ENCODE results near the gene HCST. TPM values are rescaled to one million over a fixed set of nuclear protein-coding genes. Genes with fewer than 3 reads are reported as not detected.
"Not testable (repeated sequence)": the region's sequence is repeated elsewhere in the genome, so short reads cannot be mapped to it uniquely, and the experiment has no call there.

HCST gene
- total and polyA plus RNA-seq, 2 donors, result 50.7 to 158 TPM

DNA sequence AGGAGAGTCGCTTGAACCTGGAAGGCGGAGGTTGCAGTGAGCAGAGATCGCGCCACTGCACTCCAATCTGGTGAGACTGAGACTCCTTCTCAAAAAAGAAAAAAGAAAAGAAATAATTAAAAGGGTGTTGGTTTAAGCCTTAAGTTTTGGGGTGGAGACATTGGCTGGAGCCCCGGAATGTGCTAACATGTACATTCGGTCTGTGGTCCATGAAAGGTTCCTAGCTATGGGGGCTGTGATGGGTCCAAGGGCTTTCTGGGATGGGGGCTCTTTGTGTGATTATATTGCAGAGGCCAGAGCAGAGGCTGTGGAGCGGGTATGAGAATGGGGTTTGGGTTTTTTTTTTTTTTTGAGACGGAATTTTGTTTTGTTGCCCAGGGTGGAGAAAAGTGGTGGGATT, 16.4 kb upstream of the HCST start:
- H3K27me3 ChIP-seq (ENCODE audit: control insufficient read depth in 2 of 2, insufficient read depth in 1 of 2, low read length in 1 of 2), result no peaks in the 10 kb centered on the region
- no peaks in the 10 kb centered on the region for H3K9me3 ChIP-seq (ENCODE audit: control insufficient read depth in 2 of 2, insufficient read depth in 1 of 2, low read length in 1 of 2)
- DNase-seq (ENCODE audit: low read depth in 6 of 9, low spot score in 9 of 9), result no peak
- no peak overlapping the region for H3K27ac ChIP-seq (ENCODE audit: low read depth in 1 of 2, low read length in 1 of 2)
- no peaks in the 10 kb centered on the region for H3K4me1 ChIP-seq (ENCODE audit: control insufficient read depth in 2 of 2, insufficient read depth in 2 of 2, low read length in 2 of 2)
- peaks cover 32 to 37% of the 10 kb centered on the region in 2 donors for H3K36me3 ChIP-seq (ENCODE audit: control insufficient read depth in 2 of 2, insufficient read depth in 2 of 2, low read length in 1 of 2)
- no peak overlapping the region for H3K4me3 ChIP-seq (ENCODE audit: low read length in 2 of 2)
- 96% methylated on average over 7 of the region's 8 CpGs for WGBS

DNA sequence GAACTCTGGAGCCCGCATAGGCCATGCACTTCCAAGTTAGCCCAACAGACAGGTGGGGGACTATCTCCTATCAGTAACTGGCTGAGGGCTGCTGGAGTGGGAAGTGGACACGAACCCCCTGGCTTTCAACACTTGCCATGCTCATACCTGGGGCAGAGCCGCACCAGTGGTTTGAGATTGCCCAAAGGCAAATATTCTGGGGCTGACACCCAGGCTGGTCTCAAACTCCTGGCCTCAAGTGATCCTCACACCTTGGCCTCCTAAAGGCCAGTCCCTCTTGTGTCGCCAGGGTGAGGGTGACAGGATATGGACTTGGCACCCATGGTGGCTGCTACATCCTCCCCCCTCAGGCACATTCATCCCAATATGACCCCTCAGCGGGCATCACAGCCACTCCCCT, 15.1 kb upstream of the HCST start:
- no peaks in the 10 kb centered on the region for H3K9me3 ChIP-seq (ENCODE audit: control insufficient read depth in 2 of 2, insufficient read depth in 1 of 2, low read length in 1 of 2)
- 98% methylated on average over 5 of the region's 5 CpGs for WGBS
- no peak for DNase-seq (ENCODE audit: low read depth in 6 of 9, low spot score in 9 of 9)
- H3K36me3 ChIP-seq (ENCODE audit: control insufficient read depth in 2 of 2, insufficient read depth in 2 of 2, low read length in 1 of 2), result peaks cover 34 to 41% of the 10 kb centered on the region in 2 donors
- no peaks in the 10 kb centered on the region for H3K27me3 ChIP-seq (ENCODE audit: control insufficient read depth in 2 of 2, insufficient read depth in 1 of 2, low read length in 1 of 2)
- H3K4me1 ChIP-seq (ENCODE audit: control insufficient read depth in 2 of 2, insufficient read depth in 2 of 2, low read length in 2 of 2), result no peaks in the 10 kb centered on the region
- H3K27ac ChIP-seq (ENCODE audit: low read depth in 1 of 2, low read length in 1 of 2), result no peak overlapping the region
- H3K4me3 ChIP-seq (ENCODE audit: low read length in 2 of 2), result no peak overlapping the region

DNA sequence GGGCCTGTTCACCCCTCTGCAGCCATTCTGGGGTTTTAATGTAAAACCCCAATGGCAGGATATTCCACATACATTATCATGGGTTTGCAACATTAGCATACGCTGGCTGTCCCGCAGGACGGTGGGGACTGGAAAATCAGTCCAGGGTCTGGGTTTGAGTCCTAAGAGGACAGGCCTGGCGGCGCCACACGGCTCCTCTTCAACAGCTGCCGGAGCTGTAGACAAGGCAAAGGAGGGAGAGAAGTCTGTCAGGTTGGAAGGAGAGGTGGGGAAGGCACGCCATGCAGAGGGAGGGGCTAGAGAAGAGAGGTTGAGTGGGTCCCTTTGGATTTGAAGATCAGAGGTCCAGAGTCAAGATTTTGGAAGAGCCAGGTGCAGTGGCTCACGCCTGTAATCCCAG, 13.9 kb upstream of the HCST start:
- H3K4me1 ChIP-seq (ENCODE audit: control insufficient read depth in 2 of 2, insufficient read depth in 2 of 2, low read length in 2 of 2), result no peaks in the 10 kb centered on the region
- no peak overlapping the region for H3K27ac ChIP-seq (ENCODE audit: low read depth in 1 of 2, low read length in 1 of 2)
- DNase-seq (ENCODE audit: low read depth in 6 of 9, low spot score in 9 of 9), result no peak
- no peaks in the 10 kb centered on the region for H3K9me3 ChIP-seq (ENCODE audit: control insufficient read depth in 2 of 2, insufficient read depth in 1 of 2, low read length in 1 of 2)
- WGBS, result 98% methylated on average over 9 of the region's 9 CpGs
- H3K36me3 ChIP-seq (ENCODE audit: control insufficient read depth in 2 of 2, insufficient read depth in 2 of 2, low read length in 1 of 2), result peaks cover 43 to 49% of the 10 kb centered on the region in 2 donors
- no peaks in the 10 kb centered on the region for H3K27me3 ChIP-seq (ENCODE audit: control insufficient read depth in 2 of 2, insufficient read depth in 1 of 2, low read length in 1 of 2)
- no peak overlapping the region for H3K4me3 ChIP-seq (ENCODE audit: low read length in 2 of 2)

DNA sequence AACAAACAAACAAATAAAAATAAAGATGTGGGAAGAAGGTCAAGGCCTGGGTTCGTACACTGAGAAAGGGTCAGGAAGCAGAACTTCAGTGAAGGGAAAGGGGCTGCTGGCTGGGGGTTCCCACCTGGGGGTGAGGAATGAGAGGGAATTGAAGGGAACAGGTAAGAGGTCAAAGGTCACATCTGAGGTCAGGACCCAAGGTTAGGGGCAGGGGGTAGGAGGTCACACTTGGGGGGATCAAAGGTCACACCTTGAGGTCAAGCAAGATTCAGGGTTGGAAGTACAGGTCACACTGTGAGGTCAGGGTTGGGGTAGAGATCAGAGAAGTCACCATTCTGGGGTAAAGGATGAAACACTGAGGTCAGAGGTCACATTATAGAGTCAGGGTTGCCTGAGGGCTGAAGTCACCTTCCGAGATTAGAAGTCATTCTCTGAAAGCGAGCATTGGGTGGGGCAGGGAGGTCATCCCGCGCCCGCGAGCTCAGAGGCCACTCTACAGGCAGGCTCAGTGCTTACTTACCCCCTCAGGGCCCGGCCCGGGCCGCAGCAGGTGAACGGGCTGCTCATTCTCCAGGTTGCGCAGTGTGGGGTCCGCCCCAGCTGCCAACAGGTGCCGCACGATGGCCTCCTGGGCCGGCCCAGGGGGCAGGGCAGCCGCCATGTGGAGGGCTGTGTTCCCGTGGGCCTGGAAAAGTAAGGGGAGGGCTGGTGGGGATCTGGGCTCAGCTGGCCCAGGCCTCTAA, 12.8 kb upstream of the HCST start:
- Histone ChIP-seq H3K4me1 (ENCODE audit: control insufficient read depth in 2 of 2, insufficient read depth in 2 of 2, low read length in 2 of 2) (no peaks in the 10 kb centered on the region), H3K9me3 (ENCODE audit: control insufficient read depth in 2 of 2, insufficient read depth in 1 of 2, low read length in 1 of 2) (no peaks in the 10 kb centered on the region), H3K27me3 (ENCODE audit: control insufficient read depth in 2 of 2, insufficient read depth in 1 of 2, low read length in 1 of 2) (no peaks in the 10 kb centered on the region), H3K36me3 (ENCODE audit: control insufficient read depth in 2 of 2, insufficient read depth in 2 of 2, low read length in 1 of 2) (peaks cover 52 to 57% of the 10 kb centered on the region in 2 donors), H3K4me3 (ENCODE audit: low read length in 2 of 2) (no peak overlapping the region), H3K27ac (ENCODE audit: low read depth in 1 of 2, low read length in 1 of 2) (no peak overlapping the region)
- no peak for DNase-seq (ENCODE audit: low read depth in 6 of 9, low spot score in 9 of 9)
- WGBS, result 99% methylated on average over 18 of the region's 18 CpGs

DNA sequence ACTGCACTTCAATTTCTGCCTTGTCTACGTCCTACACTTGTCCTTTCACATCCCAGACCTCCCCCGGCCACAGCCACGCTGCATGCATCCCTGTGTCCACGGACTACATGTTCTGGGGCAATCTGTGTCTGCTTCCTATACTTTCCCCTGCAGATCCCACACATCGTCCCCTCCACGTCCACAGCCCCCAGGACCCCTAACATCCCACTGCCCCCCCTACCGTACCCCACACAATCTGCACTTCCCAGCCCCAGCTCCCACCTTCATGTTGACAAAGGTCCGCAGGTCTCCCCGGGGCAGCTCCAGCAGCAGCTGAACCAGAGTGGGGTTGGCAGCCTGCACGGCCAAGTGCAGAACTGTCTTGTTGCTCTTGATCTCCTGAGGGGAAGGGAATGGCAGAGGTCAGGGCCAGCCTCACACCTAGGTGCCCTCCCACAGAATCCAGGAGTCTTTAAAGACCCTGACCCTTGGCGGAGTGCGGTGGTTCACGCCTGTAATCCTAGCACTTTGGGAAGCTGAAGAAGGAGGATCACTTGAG, 12.1 kb upstream of the HCST start:
- Histone ChIP-seq H3K36me3 (ENCODE audit: control insufficient read depth in 2 of 2, insufficient read depth in 2 of 2, low read length in 1 of 2) (peaks cover 55 to 61% of the 10 kb centered on the region in 2 donors), H3K27me3 (ENCODE audit: control insufficient read depth in 2 of 2, insufficient read depth in 1 of 2, low read length in 1 of 2) (no peaks in the 10 kb centered on the region), H3K4me3 (ENCODE audit: low read length in 2 of 2) (no peak overlapping the region), H3K27ac (ENCODE audit: low read depth in 1 of 2, low read length in 1 of 2) (no peak overlapping the region), H3K4me1 (ENCODE audit: control insufficient read depth in 2 of 2, insufficient read depth in 2 of 2, low read length in 2 of 2) (no peaks in the 10 kb centered on the region), H3K9me3 (ENCODE audit: control insufficient read depth in 2 of 2, insufficient read depth in 1 of 2, low read length in 1 of 2) (no peaks in the 10 kb centered on the region)
- no peak for DNase-seq (ENCODE audit: low read depth in 6 of 9, low spot score in 9 of 9)
- 97% methylated on average over 13 of the region's 13 CpGs for WGBS

DNA sequence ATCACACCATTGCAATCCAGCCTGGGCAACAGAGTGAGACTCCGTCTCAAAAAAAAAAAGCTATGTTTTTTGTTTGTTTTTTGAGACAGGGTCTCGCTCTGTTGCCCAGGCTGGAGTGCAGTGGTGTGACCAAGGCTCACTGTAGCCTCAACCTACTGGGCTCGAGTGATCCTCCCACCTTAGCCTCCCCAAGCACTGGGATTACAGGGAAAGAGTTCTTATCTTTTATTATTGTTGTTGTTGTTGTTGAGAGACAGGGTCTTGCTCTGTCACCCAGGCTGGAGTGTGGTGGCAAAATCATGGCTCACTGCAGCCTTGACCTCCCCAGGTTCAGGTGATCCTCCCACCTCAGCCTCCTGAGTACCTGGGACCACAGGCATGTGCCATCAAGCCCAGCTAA, 10.5 kb upstream of the HCST start:
- H3K27ac ChIP-seq (ENCODE audit: low read depth in 1 of 2, low read length in 1 of 2); H3K27me3 ChIP-seq (ENCODE audit: control insufficient read depth in 2 of 2, insufficient read depth in 1 of 2, low read length in 1 of 2); H3K4me3 ChIP-seq (ENCODE audit: low read length in 2 of 2); H3K4me1 ChIP-seq (ENCODE audit: control insufficient read depth in 2 of 2, insufficient read depth in 2 of 2, low read length in 2 of 2); DNase-seq (ENCODE audit: low read depth in 6 of 9, low spot score in 9 of 9); H3K9me3 ChIP-seq (ENCODE audit: control insufficient read depth in 2 of 2, insufficient read depth in 1 of 2, low read length in 1 of 2): not testable (repeated sequence)
- H3K36me3 ChIP-seq (ENCODE audit: control insufficient read depth in 2 of 2, insufficient read depth in 2 of 2, low read length in 1 of 2), result peaks cover 70 to 71% of the 10 kb centered on the region in 2 donors
- WGBS, result 99% methylated on average over 3 of the region's 3 CpGs

DNA sequence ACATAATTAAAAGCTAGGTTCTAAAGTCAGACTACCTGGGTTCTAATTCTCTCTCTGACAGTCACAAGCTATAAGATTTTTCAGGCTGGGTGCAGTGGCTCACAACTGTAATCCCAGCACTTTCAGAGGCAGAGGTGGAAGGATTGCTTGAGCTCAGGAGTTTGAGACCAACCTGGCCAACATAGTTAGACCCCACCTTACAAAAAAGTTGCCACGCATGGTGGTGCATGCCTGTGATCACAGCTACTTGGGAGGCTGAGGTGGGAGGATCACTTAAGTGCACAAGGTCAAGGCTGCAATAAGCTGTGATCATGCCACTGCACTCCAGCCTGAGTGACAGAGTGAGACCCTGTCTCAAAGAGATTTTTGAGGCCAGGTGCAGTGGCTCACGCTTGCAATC, 8.0 kb upstream of the HCST start:
- Histone ChIP-seq H3K27me3 (ENCODE audit: control insufficient read depth in 2 of 2, insufficient read depth in 1 of 2, low read length in 1 of 2) (no peaks in the 10 kb centered on the region), H3K36me3 (ENCODE audit: control insufficient read depth in 2 of 2, insufficient read depth in 2 of 2, low read length in 1 of 2) (peaks cover 64 to 67% of the 10 kb centered on the region in 2 donors), H3K9me3 (ENCODE audit: control insufficient read depth in 2 of 2, insufficient read depth in 1 of 2, low read length in 1 of 2) (no peaks in the 10 kb centered on the region), H3K4me1 (ENCODE audit: control insufficient read depth in 2 of 2, insufficient read depth in 2 of 2, low read length in 2 of 2) (peaks cover 6 to 14% of the 10 kb centered on the region in 2 donors), H3K4me3 (ENCODE audit: low read length in 2 of 2) (no peak overlapping the region), H3K27ac (ENCODE audit: low read depth in 1 of 2, low read length in 1 of 2) (no peak overlapping the region)
- WGBS, result 100% methylated on average over 2 of the region's 2 CpGs
- no peak for DNase-seq (ENCODE audit: low read depth in 6 of 9, low spot score in 9 of 9)

DNA sequence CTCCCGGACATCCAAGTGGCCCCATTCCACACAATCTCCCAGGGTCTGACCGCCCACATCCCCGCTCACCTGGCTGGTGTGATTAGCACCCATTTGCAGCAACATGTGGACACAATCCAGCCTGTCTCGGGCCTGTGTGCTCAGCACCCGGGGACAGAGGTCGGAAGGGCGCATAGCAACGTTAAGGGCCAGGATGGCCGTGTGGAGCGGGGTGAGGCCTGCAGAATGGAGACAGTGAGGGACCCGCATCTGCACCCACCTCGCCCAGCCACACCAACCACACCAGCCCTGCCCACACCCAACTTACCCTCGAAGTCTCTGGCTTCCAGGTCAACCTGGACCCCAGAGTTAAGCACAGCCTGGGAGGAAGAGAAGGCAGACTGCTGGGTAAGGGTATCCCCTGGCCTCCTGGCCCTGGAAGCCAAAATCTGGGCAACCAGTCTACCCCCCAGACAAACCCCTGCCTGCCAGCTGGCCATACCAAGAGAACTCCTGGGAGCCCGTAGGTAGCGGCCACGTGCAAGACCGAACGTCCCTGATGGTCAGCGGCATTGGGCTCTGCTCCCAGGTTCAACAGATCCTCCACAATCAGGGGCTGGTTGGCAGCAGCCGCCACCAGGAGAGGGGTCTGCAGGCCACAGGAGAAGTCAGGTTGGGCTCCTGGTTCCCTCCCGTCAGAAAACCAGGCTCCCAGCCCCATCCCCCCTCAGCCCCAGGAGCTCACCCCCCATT, 6.3 kb upstream of the HCST start:
- Histone ChIP-seq H3K36me3 (ENCODE audit: control insufficient read depth in 2 of 2, insufficient read depth in 2 of 2, low read length in 1 of 2) (peaks cover 48 to 50% of the 10 kb centered on the region in 2 donors), H3K4me3 (ENCODE audit: low read length in 2 of 2) (no peak overlapping the region), H3K4me1 (ENCODE audit: control insufficient read depth in 2 of 2, insufficient read depth in 2 of 2, low read length in 2 of 2) (peaks cover 9 to 21% of the 10 kb centered on the region in 2 donors), H3K27ac (ENCODE audit: low read depth in 1 of 2, low read length in 1 of 2) (no peak overlapping the region), H3K27me3 (ENCODE audit: control insufficient read depth in 2 of 2, insufficient read depth in 1 of 2, low read length in 1 of 2) (no peaks in the 10 kb centered on the region), H3K9me3 (ENCODE audit: control insufficient read depth in 2 of 2, insufficient read depth in 1 of 2, low read length in 1 of 2) (no peaks in the 10 kb centered on the region)
- no peak for DNase-seq (ENCODE audit: low read depth in 6 of 9, low spot score in 9 of 9)
- WGBS, result 97% methylated on average over 21 of the region's 21 CpGs

DNA sequence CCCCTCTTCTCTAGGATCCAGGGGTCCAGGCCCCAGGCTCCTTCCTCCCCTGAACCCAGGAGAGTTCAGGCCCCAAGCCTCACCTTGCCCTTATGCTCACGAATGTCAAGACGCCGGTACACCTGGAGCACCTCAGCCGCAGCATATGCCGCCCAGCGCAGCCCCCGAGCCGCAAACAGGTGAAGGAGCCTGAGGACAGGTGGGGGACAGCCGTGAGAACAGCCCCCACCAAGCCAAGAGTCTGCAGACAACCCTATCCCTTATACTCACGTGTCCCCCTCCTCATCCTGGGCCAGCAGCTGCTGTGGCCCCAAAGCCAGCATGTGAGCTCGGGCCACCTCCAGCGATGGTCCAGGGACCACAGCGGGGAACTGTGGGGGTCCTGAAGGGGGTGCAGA, 5.7 kb upstream of the HCST start:
- no peak for DNase-seq (ENCODE audit: low read depth in 6 of 9, low spot score in 9 of 9)
- WGBS, result 97% methylated on average over 13 of the region's 13 CpGs

More for the DNA sequence above, 5.7 kb upstream of the HCST start:
- peaks cover 15 to 27% of the 10 kb centered on the region in 2 donors for H3K4me1 ChIP-seq (ENCODE audit: control insufficient read depth in 2 of 2, insufficient read depth in 2 of 2, low read length in 2 of 2)
- no peak overlapping the region for H3K27ac ChIP-seq (ENCODE audit: low read depth in 1 of 2, low read length in 1 of 2)
- H3K4me3 ChIP-seq (ENCODE audit: low read length in 2 of 2), result peak overlapping the region in 1 of 2 donors; percentile 3
- no peaks in the 10 kb centered on the region for H3K9me3 ChIP-seq (ENCODE audit: control insufficient read depth in 2 of 2, insufficient read depth in 1 of 2, low read length in 1 of 2)
- H3K36me3 ChIP-seq (ENCODE audit: control insufficient read depth in 2 of 2, insufficient read depth in 2 of 2, low read length in 1 of 2), result peaks cover 46 to 49% of the 10 kb centered on the region in 2 donors
- H3K27me3 ChIP-seq (ENCODE audit: control insufficient read depth in 2 of 2, insufficient read depth in 1 of 2, low read length in 1 of 2), result no peaks in the 10 kb centered on the region
